Stimulated activated naive CD8-positive, alpha-beta T cell treated with anti-CD3 and anti-CD28 coated beads, Interleukin-15, Interleukin-2, amounts not matched to agents 100 ng/mL and 50 ng/mL, for 24 hours (primary cell): ENCODE measurements around the gene MYL12B.
A peak's percentile ranks its signal among the peaks of the same experiment; 100 is the strongest.
"Not testable (repeated sequence)": the region's sequence is repeated elsewhere in the genome, so short reads cannot be mapped to it uniquely, and the experiment has no call there.

ENCODE experiments used
- H3K27ac Mint-ChIP-seq: one replicate; pipeline ENCODE4 v1.8.0; 2021; ENCODE audit warnings: mild to moderate bottlenecking, mixed read lengths
- H3K27me3 Mint-ChIP-seq: one replicate; pipeline ENCODE4 v1.8.0; 2021; ENCODE audit warnings: mixed read lengths
- H3K36me3 Mint-ChIP-seq: one replicate; pipeline ENCODE4 v1.8.0; 2021; ENCODE audit warnings: low read depth, mixed read lengths
- H3K4me1 Mint-ChIP-seq: one replicate; pipeline ENCODE4 v1.8.0; 2021; ENCODE audit warnings: low read depth, mixed read lengths
- H3K4me3 Mint-ChIP-seq: one replicate; pipeline ENCODE4 v1.8.0; 2021; ENCODE audit warnings: mild to moderate bottlenecking, mixed read lengths
- H3K9me3 Mint-ChIP-seq: one replicate; pipeline ENCODE4 v1.8.0; 2021; ENCODE audit warnings: mixed read lengths

The MYL12B gene

GRCh38 chr18:3261373-3262233 lies at the start of gene MYL12B:
MYL12B (plus strand) TSS chr18:3262133; CDS start chr18:3272899, 10,766 bp downstream.
- H3K27me3 Mint-ChIP-seq, result no peaks in the 10 kb centered on the region
- peak within 1 kb of the TSS; percentile 94 for H3K27ac Mint-ChIP-seq
- H3K9me3 Mint-ChIP-seq, result no peaks in the 10 kb centered on the region
- peaks cover 43% of the 10 kb centered on the region for H3K36me3 Mint-ChIP-seq
- H3K4me3 Mint-ChIP-seq, result peak within 1 kb of the TSS; percentile 100
- H3K4me1 Mint-ChIP-seq, result peaks cover 85% of the 10 kb centered on the region

- no peak overlapping the region for H3K4me3 Mint-ChIP-seq
- H3K27me3 Mint-ChIP-seq, result no peaks in the 10 kb centered on the region
- H3K4me1 Mint-ChIP-seq, result peaks cover 26% of the 10 kb centered on the region
- peaks cover 4% of the 10 kb centered on the region for H3K36me3 Mint-ChIP-seq
- H3K9me3 Mint-ChIP-seq, result no peaks in the 10 kb centered on the region
- H3K27ac Mint-ChIP-seq, result peak overlapping the region; percentile 33
Measured at GRCh38 chr18:3212657-3213056, 49.3 kb upstream of the MYL12B start.

- Mint-ChIP-seq H3K27ac (peak overlapping the region; percentile 33), H3K36me3 (peaks cover 4% of the 10 kb centered on the region), H3K4me1 (peaks cover 26% of the 10 kb centered on the region), H3K9me3 (no peaks in the 10 kb centered on the region), H3K27me3 (no peaks in the 10 kb centered on the region), H3K4me3 (no peak overlapping the region)
Measured at GRCh38 chr18:3213300-3214059, 48.5 kb upstream of the MYL12B start.

GRCh38 chr18:3214855-3215637 lies 46.9 kb upstream of the MYL12B start:
- Mint-ChIP-seq H3K4me1 (peaks cover 20% of the 10 kb centered on the region), H3K27me3 (no peaks in the 10 kb centered on the region), H3K36me3 (peaks cover 2% of the 10 kb centered on the region), H3K4me3 (no peak overlapping the region), H3K27ac (no peak overlapping the region), H3K9me3 (no peaks in the 10 kb centered on the region)

GRCh38 chr18:3216987-3217386 lies 44.9 kb upstream of the MYL12B start:
- no peak overlapping the region for H3K27ac Mint-ChIP-seq
- peaks cover 14% of the 10 kb centered on the region for H3K4me1 Mint-ChIP-seq
- H3K9me3 Mint-ChIP-seq, result no peaks in the 10 kb centered on the region
- H3K36me3 Mint-ChIP-seq, result no peaks in the 10 kb centered on the region
- no peak overlapping the region for H3K4me3 Mint-ChIP-seq
- no peaks in the 10 kb centered on the region for H3K27me3 Mint-ChIP-seq

GRCh38 chr18:3217948-3218647 lies 43.8 kb upstream of the MYL12B start:
- H3K27me3 Mint-ChIP-seq, result no peaks in the 10 kb centered on the region
- H3K4me3 Mint-ChIP-seq, result no peak overlapping the region
- no peaks in the 10 kb centered on the region for H3K36me3 Mint-ChIP-seq
- peaks cover 8% of the 10 kb centered on the region for H3K4me1 Mint-ChIP-seq
- no peak overlapping the region for H3K27ac Mint-ChIP-seq
- no peaks in the 10 kb centered on the region for H3K9me3 Mint-ChIP-seq

- H3K27me3 Mint-ChIP-seq, result no peaks in the 10 kb centered on the region
- H3K9me3 Mint-ChIP-seq, result no peaks in the 10 kb centered on the region
- H3K4me1 Mint-ChIP-seq, result peaks cover 4% of the 10 kb centered on the region
Measured at GRCh38 chr18:3218819-3219218, 43.1 kb upstream of the MYL12B start.

GRCh38 chr18:3219241-3219630 lies 42.7 kb upstream of the MYL12B start:
- Mint-ChIP-seq H3K27me3 (no peaks in the 10 kb centered on the region), H3K4me3 (no peak overlapping the region), H3K36me3 (no peaks in the 10 kb centered on the region), H3K27ac (no peak overlapping the region), H3K9me3 (no peaks in the 10 kb centered on the region), H3K4me1 (peaks cover 3% of the 10 kb centered on the region)

More at GRCh38 chr18:3218819-3219218, 43.1 kb upstream of the MYL12B start:
- Mint-ChIP-seq H3K27ac (no peak overlapping the region), H3K4me3 (no peak overlapping the region), H3K36me3 (no peaks in the 10 kb centered on the region)

- no peaks in the 10 kb centered on the region for H3K36me3 Mint-ChIP-seq
- no peak within 1 kb of the TSS for H3K4me3 Mint-ChIP-seq
- H3K9me3 Mint-ChIP-seq, result no peaks in the 10 kb centered on the region
- no peak within 1 kb of the TSS for H3K27ac Mint-ChIP-seq
- H3K27me3 Mint-ChIP-seq, result no peaks in the 10 kb centered on the region
- H3K4me1 Mint-ChIP-seq, result peaks cover 3% of the 10 kb centered on the region
Measured at GRCh38 chr18:3219631-3220335, 42.1 kb upstream of the MYL12B start, which contains the start of gene MYOM1. MYOM1 (minus strand) TSS chr18:3219968; CDS start chr18:3215223, 4,745 bp downstream.

GRCh38 chr18:3220868-3221267 lies 41.1 kb upstream of the MYL12B start:
- not testable (repeated sequence) for H3K27ac Mint-ChIP-seq, H3K9me3 Mint-ChIP-seq

GRCh38 chr18:3221496-3221895 lies 40.4 kb upstream of the MYL12B start:
- H3K4me1 Mint-ChIP-seq, result peaks cover 3% of the 10 kb centered on the region
- no peaks in the 10 kb centered on the region for H3K36me3 Mint-ChIP-seq
- no peak overlapping the region for H3K27ac Mint-ChIP-seq
- no peaks in the 10 kb centered on the region for H3K27me3 Mint-ChIP-seq
- no peaks in the 10 kb centered on the region for H3K9me3 Mint-ChIP-seq
- H3K4me3 Mint-ChIP-seq, result no peak overlapping the region

More at GRCh38 chr18:3220868-3221267, 41.1 kb upstream of the MYL12B start:
- H3K27me3 Mint-ChIP-seq, H3K4me3 Mint-ChIP-seq, H3K4me1 Mint-ChIP-seq, H3K36me3 Mint-ChIP-seq: not testable (repeated sequence)

- Mint-ChIP-seq H3K36me3 (no peaks in the 10 kb centered on the region), H3K4me3 (no peak overlapping the region), H3K4me1 (peaks cover 3% of the 10 kb centered on the region), H3K27me3 (no peaks in the 10 kb centered on the region), H3K27ac (no peak overlapping the region), H3K9me3 (no peaks in the 10 kb centered on the region)
Measured at GRCh38 chr18:3223356-3223755, 38.6 kb upstream of the MYL12B start.

- Mint-ChIP-seq H3K9me3 (no peaks in the 10 kb centered on the region), H3K36me3 (no peaks in the 10 kb centered on the region), H3K27ac (no peak overlapping the region), H3K27me3 (no peaks in the 10 kb centered on the region), H3K4me1 (peaks cover 3% of the 10 kb centered on the region), H3K4me3 (no peak overlapping the region)
Measured at GRCh38 chr18:3224223-3224622, 37.7 kb upstream of the MYL12B start.

- Mint-ChIP-seq H3K27ac (no peak overlapping the region), H3K4me3 (no peak overlapping the region), H3K9me3 (no peaks in the 10 kb centered on the region), H3K27me3 (no peaks in the 10 kb centered on the region), H3K36me3 (no peaks in the 10 kb centered on the region), H3K4me1 (peaks cover 3% of the 10 kb centered on the region)
Measured at GRCh38 chr18:3225588-3225987, 36.3 kb upstream of the MYL12B start.
